ENCODE data around the gene FOSB.

The FOSB gene

DNA sequence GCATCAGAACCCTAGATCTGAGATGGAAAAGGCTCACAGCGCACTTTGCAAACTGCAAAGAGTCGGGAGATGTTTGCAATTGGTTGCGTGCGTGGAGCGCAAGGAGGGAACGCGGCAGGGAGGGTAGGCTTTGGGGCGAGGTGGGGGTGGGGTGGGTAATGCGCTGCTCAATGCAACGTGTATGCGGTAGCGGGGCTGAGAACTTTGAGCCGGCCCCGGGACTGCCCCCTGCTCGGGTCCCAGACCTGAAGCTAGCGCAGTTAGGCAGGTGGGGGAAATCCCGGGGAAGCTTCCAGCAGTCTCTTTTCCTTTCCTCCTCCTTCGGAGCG is 971 bp downstream of the FOSB start:
- no peak for DNase-seq (ENCODE audit: low read depth)

DNA sequence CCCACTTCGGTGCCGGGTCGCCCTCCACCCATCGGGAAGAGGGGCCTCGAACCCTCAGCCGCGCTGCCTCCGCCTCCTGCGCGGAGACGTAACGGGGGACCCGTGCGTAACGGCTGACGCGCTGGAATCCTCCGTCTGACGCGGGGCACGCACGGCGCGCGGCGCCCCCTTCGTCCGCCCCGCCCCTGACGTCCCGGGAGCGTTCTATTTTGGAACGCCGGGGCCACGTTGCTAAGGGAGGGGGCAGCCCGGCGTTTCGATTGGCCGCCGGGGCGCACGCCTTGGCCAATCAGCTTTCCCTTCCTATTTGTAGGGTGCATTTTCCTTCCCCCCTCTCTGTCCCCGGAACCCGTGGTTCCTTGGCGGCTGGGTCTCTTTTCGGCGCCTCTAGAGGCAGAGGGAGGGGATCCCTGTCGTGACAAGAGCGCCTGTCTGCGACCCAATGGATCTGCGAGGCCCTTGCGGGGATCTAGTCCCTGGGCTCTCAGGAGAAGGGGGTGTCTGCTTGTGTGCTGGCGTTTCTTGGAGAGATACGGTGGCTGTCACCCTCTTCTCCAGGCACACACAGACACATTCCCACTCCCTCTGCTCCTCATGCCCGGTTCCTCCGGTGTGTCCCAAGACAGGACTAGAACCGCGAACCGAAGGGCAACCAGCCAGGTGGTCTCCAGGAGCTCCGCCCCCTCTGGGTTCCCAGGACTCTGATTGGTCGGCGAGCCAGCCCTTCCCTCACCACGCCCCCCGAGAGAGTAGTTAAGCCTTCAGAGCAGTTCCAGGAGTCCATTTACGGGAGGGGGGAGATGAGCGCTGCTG is 1.5 kb downstream of the FOSB start:
- peak; percentile 91 for DNase-seq (ENCODE audit: low read depth)

DNA sequence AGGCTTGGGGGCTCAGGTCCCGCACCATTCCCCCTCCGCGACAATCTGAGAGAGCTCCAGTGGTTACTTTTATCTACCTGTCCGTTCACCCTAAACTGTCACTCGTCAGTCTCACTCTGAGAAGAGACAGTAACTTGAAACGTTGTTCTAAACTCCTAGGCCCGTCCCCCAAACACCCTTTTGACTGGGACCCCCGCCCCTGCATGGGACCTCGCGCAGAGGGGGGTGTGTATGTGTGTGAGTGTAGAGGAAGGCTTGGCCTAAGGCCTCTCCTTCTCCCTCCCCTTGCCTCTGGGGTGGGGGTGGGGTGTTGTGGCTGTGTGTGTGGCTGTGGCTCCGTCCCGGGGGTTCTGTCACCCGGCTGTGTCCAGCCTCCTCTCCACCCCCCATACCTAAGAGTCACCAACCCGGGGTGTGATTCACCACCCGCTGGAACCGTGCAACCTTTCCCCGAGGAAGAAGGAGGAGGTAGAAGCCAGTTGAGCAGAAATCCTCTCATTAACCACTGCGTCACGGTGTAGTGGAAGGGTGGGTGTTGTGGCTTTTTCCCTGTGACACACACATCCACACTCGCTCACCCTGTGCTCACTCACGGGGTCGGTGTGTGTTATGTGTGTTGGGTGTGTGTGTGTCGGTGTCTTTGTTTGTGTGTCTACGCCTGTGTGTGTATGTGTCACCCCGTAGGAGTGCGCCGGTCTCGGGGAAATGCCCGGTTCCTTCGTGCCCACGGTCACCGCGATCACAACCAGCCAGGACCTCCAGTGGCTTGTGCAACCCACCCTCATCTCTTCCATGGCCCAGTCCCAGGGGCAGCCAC is 2.4 kb downstream of the FOSB start:
- DNase-seq (ENCODE audit: low read depth): peak; percentile 79

DNA sequence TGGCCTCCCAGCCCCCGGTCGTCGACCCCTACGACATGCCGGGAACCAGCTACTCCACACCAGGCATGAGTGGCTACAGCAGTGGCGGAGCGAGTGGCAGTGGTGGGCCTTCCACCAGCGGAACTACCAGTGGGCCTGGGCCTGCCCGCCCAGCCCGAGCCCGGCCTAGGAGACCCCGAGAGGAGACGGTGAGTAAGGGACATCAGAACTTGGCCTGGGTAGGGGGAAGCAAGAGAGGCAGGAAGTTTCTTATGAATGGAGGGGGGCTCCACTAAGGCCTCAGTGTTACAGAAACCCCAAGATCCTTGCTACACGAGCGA is 2.9 kb downstream of the FOSB start:
- no peak for DNase-seq (ENCODE audit: low read depth)

DNA sequence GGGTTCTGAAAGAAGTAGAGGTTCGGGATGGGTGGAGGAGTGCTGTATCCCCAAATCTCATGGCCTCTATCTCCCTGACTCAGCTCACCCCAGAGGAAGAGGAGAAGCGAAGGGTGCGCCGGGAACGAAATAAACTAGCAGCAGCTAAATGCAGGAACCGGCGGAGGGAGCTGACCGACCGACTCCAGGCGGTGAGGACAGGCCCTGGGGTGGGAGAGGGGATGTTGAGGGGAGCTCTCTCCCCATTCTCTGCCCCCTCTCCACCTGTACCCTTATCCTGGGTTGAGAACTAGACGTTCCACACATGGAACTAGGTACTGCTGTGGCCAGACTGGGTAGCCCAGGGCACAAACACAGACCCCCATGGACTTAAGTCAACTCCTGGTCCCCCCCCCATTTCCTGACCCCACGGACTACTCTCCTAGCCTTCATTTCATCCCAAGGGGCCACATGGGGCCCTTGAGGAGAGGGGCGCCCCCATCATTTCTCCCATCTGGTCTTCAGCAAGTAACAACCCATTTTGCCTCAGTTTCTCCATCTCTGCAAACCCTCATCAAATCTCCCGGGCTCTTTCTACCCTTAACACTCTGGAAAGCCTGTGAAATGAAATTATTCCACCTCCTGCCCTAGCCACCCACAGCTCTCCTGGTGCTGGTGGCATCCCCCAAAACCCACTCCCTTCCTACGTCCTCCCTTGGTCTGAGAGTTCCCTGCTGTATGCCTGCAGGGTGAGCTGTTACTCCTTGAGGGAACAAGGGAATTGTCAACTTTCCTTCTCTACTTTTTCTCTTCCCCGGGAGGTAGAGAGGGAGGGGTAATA is 3.5 kb downstream of the FOSB start:
- DNase-seq (ENCODE audit: low read depth): peak; percentile 68

DNA sequence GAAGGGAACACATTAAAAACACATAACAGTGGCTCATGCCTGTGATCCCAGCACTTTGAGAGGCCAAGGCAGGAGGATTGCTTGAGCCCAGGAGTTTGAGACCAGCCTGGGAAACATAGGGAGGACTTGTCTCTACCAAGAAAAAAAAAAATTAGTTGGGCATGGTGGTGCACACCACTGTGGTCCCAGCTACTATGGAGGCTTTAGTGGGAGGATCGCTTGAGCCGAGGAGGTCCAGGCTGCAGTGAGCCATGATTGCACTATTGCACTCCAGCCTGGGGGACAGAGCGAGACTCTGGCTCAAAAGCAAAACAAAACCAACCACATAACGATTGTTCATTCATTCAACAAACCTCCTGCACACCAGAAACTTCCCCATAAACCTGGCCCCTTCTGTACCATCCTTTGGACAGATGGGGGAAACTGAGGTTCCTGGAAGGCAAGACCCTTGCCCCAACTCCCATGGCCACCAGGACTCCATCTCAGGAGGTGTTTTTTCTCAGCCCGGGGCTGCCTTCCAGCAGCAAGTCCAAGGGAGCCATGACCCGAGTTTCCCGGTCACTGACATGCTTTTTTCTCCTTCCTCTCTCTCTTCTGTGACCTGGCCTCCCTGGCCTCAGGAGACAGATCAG is 4.3 kb downstream of the FOSB start:
- DNase-seq (ENCODE audit: low read depth): no peak

DNA sequence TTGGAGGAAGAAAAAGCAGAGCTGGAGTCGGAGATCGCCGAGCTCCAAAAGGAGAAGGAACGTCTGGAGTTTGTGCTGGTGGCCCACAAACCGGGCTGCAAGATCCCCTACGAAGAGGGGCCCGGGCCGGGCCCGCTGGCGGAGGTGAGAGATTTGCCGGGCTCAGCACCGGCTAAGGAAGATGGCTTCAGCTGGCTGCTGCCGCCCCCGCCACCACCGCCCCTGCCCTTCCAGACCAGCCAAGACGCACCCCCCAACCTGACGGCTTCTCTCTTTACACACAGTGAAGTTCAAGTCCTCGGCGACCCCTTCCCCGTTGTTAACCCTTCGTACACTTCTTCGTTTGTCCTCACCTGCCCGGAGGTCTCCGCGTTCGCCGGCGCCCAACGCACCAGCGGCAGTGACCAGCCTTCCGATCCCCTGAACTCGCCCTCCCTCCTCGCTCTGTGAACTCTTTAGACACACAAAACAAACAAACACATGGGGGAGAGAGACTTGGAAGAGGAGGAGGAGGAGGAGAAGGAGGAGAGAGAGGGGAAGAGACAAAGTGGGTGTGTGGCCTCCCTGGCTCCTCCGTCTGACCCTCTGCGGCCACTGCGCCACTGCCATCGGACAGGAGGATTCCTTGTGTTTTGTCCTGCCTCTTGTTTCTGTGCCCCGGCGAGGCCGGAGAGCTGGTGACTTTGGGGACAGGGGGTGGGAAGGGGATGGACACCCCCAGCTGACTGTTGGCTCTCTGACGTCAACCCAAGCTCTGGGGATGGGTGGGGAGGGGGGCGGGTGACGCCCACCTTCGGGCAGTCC is 5.0 kb downstream of the FOSB start:
- peak; percentile 68 for DNase-seq (ENCODE audit: low read depth)

DNA sequence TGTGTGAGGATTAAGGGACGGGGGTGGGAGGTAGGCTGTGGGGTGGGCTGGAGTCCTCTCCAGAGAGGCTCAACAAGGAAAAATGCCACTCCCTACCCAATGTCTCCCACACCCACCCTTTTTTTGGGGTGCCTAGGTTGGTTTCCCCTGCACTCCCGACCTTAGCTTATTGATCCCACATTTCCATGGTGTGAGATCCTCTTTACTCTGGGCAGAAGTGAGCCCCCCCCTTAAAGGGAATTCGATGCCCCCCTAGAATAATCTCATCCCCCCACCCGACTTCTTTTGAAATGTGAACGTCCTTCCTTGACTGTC is 5.5 kb downstream of the FOSB start:
- DNase-seq (ENCODE audit: low read depth): no peak

DNA sequence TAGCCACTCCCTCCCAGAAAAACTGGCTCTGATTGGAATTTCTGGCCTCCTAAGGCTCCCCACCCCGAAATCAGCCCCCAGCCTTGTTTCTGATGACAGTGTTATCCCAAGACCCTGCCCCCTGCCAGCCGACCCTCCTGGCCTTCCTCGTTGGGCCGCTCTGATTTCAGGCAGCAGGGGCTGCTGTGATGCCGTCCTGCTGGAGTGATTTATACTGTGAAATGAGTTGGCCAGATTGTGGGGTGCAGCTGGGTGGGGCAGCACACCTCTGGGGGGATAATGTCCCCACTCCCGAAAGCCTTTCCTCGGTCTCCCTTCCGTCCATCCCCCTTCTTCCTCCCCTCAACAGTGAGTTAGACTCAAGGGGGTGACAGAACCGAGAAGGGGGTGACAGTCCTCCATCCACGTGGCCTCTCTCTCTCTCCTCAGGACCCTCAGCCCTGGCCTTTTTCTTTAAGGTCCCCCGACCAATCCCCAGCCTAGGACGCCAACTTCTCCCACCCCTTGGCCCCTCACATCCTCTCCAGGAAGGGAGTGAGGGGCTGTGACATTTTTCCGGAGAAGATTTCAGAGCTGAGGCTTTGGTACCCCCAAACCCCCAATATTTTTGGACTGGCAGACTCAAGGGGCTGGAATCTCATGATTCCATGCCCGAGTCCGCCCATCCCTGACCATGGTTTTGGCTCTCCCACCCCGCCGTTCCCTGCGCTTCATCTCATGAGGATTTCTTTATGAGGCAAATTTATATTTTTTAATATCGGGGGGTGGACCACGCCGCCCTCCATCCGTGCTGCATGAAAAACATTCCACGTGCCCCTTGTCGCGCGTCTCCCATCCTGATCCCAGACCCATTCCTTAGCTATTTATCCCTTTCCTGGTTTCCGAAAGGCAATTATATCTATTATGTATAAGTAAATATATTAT is 6.1 kb downstream of the FOSB start:
- peak; percentile 54 for DNase-seq (ENCODE audit: low read depth)

DNA sequence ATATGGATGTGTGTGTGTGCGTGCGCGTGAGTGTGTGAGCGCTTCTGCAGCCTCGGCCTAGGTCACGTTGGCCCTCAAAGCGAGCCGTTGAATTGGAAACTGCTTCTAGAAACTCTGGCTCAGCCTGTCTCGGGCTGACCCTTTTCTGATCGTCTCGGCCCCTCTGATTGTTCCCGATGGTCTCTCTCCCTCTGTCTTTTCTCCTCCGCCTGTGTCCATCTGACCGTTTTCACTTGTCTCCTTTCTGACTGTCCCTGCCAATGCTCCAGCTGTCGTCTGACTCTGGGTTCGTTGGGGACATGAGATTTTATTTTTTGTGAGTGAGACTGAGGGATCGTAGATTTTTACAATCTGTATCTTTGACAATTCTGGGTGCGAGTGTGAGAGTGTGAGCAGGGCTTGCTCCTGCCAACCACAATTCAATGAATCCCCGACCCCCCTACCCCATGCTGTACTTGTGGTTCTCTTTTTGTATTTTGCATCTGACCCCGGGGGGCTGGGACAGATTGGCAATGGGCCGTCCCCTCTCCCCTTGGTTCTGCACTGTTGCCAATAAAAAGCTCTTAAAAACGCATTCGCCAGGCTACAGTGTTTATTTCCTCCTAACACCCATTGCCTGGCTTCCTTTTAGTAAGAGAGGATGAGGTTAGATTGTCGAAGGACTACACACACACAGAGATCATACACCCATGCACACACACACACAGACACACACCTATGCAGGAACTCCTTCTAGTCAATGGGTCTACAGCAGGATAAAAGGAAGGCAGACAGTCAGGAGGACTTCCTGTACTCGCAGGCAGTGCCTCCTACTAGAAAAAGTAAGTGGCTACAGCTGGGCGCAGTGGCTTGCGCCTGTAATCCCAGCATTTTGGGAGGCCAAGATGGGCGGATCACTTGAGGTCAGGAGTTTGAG is 7.1 kb downstream of the FOSB start:
- DNase-seq (ENCODE audit: low read depth): peak; percentile 64

DNA sequence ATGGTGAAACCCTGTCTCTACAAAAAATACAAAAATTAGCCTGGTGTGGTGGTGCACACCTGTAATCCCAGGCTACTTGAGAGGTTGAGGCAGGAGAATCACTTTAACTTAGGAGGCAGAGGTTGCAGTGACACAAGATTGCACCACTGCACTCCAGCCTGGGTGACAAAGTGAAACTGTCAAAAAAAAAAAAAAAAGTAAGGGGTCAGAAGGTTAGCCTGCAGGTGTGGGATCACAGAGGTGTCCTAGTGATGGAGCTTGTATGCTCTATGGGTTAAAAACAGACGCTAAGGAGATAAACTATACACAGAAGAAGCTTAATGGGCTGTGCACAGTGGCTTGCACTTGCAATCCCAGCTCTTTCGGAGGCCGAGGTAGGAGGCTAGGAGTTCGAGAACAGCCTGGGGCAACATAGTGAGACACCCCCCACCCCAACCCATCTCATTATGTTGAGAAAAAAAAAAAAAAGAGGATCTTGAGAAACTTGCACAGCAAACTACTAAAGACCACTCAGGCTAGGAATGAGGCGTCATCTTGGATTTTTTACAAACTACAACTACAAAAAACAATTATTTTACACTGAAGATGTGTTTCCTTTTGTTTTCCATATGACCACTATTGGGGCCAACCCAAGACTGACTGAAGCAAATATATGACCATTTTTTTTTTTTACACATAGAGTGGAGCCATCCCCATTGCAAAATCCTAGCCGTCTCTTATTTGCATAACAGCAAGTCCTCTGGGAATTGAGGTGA is 7.9 kb downstream of the FOSB start:
- peak; percentile 55 for DNase-seq (ENCODE audit: low read depth)

DNA sequence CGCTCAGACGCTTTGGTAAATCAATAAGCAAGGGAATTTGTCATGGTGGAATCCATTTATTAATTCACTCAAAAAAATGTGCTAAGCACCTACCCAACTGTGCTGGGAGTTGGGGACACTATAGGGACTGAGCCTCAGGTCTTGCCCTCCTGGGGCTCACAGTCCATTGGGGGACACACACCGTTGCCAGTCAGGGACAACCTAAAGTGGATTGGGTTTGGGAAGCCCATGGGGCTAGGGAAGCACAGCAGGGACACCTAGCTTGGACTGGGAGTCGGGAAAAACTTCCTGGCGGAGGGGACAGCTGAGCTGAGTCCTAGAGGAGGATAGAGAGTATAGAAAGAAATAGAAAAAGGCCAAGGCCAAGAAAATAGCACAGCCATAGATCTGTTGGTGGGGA is 8.5 kb downstream of the FOSB start:
- no peak for DNase-seq (ENCODE audit: low read depth)

DNA sequence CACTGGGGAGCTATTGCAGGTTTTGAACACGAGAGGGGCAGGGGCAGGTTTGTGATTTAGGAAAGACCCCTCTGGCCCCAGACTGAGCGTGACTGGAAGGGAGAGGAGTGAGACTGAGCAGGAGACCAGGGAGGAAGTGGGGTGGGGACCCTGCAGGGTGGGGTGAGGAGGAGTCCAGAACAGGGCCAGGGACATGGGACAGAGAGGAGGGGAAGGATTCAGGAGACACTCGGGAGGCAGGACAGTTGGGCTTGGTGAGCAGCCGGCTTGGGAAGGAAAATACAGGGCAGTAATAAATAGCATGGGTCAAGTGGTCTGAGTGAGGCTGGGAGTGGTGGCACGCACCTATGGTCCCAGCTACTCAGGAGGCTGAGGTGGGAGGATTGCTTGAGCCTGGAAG is 9.4 kb downstream of the FOSB start:
- no peak for DNase-seq (ENCODE audit: low read depth)

DNA sequence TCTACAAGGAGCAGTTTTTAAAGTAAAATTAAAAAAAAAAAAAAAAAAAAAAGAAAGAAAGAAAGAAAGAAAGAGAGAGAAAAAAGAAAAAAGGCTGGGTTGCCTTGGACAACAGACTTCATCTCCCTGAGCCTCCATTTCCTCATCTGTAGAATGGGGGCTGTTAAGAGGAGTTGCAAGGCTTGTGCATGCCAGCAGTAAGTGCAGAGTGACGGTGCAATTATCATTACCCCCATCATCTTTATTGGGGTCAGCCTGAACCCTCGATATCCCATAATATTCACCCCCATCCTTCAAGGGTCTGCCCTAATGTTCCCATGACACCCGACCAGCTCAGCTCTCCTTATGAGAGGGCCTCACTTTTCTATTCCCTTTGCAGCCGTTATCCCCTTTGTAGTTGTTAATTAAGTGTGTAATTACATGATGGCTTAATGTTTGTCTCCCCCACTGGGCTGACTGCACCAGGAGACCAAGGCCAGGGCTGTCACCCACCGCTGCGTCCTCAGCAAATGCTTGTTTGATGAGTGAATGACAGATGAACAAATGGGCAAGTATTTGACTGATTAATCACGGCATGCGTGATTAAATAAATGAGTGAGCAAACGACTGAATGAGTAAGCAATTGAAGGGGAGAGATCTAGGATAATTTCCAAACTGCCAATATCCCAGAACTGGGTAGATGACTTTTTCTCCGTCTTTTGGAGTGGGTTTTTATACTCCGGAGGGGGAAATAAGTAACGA is 10.1 kb downstream of the FOSB start:
- no peak for DNase-seq (ENCODE audit: low read depth)

DNA sequence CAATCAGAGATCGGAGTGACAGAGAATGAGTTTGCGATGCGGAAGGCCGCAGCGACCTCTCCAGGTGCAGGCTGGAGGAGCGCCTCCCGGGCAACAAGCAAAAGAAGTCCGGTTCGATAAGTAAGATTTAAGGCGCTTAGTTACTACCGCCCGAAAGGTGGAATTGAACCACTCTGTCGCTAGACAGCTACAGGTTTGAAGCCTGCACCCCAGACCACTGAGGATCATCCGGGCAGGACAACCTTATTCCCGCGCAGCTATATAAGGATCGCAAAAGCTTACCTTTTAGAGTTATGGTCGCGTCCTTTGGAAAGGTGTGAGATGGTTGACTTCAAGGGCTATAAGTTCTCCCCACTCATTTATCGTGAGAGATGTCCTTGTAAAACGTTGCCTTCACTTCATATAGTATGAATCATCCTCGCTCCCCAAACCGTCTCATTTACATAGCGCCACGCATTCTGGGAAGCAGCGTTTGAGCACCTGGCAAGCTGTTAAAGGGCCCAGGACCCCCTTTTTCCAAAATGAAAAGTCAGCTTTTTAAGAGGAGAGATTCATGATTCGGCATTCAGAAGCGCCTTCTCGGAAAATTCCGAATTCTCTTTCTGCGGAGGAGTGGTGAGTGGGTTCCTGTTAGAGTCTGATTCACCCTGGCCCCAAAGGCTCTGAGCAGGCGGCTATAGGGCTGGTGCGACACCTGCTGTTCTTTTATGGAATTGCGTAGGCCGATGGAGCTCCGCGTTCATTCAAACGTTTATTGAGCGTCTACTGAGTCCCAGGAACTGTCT is 10.8 kb downstream of the FOSB start:
- DNase-seq (ENCODE audit: low read depth): peak; percentile 92

DNA sequence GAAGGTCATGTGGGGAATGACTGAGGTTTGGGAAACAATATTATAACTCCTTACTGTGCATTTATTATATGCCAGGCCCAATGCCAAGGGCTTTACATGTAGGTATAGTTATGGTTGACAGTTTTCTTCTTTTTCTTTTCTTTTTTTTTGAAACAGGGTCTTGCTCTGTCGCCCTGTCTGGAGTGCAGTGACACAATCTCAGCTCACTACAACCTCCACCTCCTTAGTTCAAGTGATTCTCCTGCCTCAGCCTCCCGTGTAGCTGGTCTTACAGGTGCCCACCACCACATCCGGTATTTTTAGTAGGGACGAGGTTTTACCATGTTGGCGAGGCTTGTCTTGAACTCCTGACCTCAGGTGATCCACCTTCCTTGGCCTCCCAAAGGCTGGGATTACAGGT is 15.2 kb downstream of the FOSB start:
- DNase-seq (ENCODE audit: low read depth): no peak

DNA sequence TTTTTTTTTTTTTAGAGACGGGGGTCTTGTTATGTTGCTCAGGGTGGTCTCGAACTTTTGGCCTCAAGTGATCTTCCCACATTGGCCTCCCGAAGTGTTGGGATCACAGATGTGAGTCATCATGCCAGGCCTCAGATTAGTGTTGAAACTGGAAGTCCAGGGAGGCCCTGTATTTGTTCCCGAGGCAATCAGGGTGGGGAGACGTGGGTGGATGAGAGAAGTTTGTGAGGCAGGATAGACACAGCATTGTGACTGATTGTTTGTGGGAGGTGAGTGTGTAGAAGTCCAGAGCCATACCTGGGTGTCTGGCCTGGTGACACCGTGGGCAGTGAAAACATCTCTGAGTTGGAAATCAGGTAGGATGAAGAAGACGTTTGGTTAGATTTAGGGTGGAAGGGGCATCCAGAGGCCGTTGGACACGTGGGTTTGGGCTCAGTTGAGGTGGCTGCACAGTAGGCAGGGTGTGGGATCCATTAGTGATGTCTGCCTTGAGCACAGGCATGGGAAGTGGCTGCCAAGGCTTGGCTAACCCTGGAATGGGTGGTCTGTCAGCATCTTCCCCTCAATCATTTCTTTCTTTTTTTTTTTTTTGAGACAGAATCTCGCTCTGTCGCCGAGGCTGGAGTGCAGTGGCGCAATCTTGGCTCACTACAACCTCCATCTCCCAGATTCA is 16.6 kb downstream of the FOSB start:
- no peak for DNase-seq (ENCODE audit: low read depth)
